ENCODE measurements around the gene LCP2.

Gene LCP2

GRCh38 chr5:170268153-170268689 is 29.4 kb downstream of the LCP2 start:
- peak overlapping the region in 1 of 3 experiments; percentile 32 for H3K27ac Mint-ChIP-seq
- no peaks in the 10 kb centered on the region for H3K9me3 Mint-ChIP-seq
- peak in 2 of 3 experiments; percentile 10 to 17 for TF ChIP-seq CTCF (IDR thresholded peaks at IDR 0.05; ENCODE audit: unreplicated experiment in 3 of 3)
- H3K4me1 Mint-ChIP-seq, result peaks cover 53% of the 10 kb centered on the region
- H3K36me3 Mint-ChIP-seq (ENCODE audit: low read depth), result no peaks in the 10 kb centered on the region
- peak overlapping the region in 1 of 3 experiments; percentile 11 for H3K4me3 Mint-ChIP-seq
- peaks cover 31% of the 10 kb centered on the region for H3K27me3 Mint-ChIP-seq (ENCODE audit: low read depth)

DNA sequence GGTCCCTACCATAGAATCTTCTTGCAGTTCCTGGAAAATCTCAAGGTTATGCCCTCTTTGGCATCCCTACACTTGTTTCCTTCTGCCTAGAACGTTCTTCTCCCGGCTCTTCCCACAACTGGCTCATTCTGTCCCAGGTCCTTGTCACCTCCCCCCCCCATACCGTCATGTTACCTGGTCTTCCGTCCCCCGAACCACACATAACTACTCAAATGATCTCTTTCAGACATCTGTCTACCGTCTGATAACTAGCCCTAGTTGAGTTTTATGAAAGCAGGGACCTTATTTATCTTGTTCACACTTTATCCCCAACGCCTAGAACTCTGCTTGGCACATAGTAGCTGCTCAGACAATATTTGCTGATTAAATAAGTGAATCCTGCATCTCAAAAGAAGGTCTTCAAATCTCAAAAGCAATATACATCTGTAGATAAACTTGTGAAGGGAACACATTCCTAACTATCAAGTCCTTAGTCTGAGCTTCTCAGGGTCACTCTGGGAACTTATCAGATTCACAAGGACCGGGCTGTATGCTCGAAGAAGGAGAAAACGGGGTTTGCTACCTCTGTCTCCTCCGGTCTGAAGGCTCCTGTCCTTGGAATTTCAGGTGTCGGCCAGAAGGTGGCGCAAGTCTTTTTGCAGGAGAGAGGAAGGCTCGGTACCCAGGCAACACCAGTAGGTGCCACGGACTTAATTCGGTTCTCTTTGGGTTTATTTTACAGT is 30.0 kb downstream of the LCP2 start:
- H3K4me1 Mint-ChIP-seq, result peaks cover 53% of the 10 kb centered on the region
- H3K27me3 Mint-ChIP-seq (ENCODE audit: low read depth), result peaks cover 31% of the 10 kb centered on the region
- H3K4me3 Mint-ChIP-seq, result peak overlapping the region in 1 of 3 experiments; percentile 11
- H3K9me3 Mint-ChIP-seq, result no peaks in the 10 kb centered on the region
- H3K27ac Mint-ChIP-seq, result peak overlapping the region in 2 of 3 experiments; percentile 6 to 32
- no peaks in the 10 kb centered on the region for H3K36me3 Mint-ChIP-seq (ENCODE audit: low read depth)
- TF ChIP-seq CTCF (IDR thresholded peaks at IDR 0.05; ENCODE audit: unreplicated experiment in 3 of 3), result peak; percentile 75 to 82 (median 79)

- no peak overlapping the region for H3K4me3 Mint-ChIP-seq
- H3K36me3 Mint-ChIP-seq (ENCODE audit: low read depth), result no peaks in the 10 kb centered on the region
- H3K4me1 Mint-ChIP-seq, result peaks cover 48% of the 10 kb centered on the region
- H3K9me3 Mint-ChIP-seq, result no peaks in the 10 kb centered on the region
- H3K27me3 Mint-ChIP-seq (ENCODE audit: low read depth), result peaks cover 31% of the 10 kb centered on the region
- H3K27ac Mint-ChIP-seq, result peak overlapping the region in 1 of 3 experiments; percentile 57
- no peak for TF ChIP-seq CTCF (IDR thresholded peaks at IDR 0.05; ENCODE audit: unreplicated experiment in 3 of 3)
Measured at GRCh38 chr5:170266570-170267381, 30.8 kb downstream of the LCP2 start.

GRCh38 chr5:170265522-170265921 is 32.1 kb downstream of the LCP2 start:
- Mint-ChIP-seq H3K27me3 (ENCODE audit: low read depth) (peaks cover 31% of the 10 kb centered on the region), H3K36me3 (ENCODE audit: low read depth) (no peaks in the 10 kb centered on the region)
- TF ChIP-seq CTCF (IDR thresholded peaks at IDR 0.05; ENCODE audit: unreplicated experiment in 3 of 3), result no peak

DNA sequence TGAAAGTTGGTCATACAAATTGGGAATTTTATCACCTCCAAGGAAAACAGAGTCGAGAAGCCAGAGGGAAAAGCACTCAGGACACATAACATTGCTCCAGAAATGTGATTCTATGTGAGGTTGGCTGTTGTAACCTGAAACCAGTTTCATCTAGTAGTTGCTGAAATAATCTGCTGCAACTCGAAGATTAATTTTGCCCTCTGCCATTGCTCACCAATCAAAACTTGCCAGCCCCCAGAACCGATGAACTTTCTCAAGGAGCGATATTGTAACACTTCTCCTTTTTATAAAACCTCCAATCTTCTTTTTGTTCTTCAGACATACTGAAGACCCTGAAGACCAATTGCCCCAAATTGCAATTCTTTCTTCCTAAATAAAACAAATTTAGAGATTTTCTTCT is 33.7 kb downstream of the LCP2 start:
- TF ChIP-seq CTCF (IDR thresholded peaks at IDR 0.05; ENCODE audit: unreplicated experiment in 3 of 3), result no peak
- Mint-ChIP-seq H3K4me3 (no peak overlapping the region), H3K27ac (peak overlapping the region; percentile 13 to 18 (median 16)), H3K36me3 (ENCODE audit: low read depth) (no peaks in the 10 kb centered on the region), H3K27me3 (ENCODE audit: low read depth) (peaks cover 34% of the 10 kb centered on the region), H3K4me1 (peaks cover 48% of the 10 kb centered on the region), H3K9me3 (no peaks in the 10 kb centered on the region)

More at GRCh38 chr5:170265522-170265921, 32.1 kb downstream of the LCP2 start:
- peaks cover 50% of the 10 kb centered on the region for H3K4me1 Mint-ChIP-seq
- peak overlapping the region; percentile 34 to 88 (median 73) for H3K27ac Mint-ChIP-seq
- no peaks in the 10 kb centered on the region for H3K9me3 Mint-ChIP-seq
- H3K4me3 Mint-ChIP-seq, result peak overlapping the region in 1 of 3 experiments; percentile 9
